Measurements from ENCODE around the gene RYR2. TPM values are rescaled to one million over a fixed set of nuclear protein-coding genes. Genes with fewer than 3 reads are reported as not detected.

RYR2 gene
- total and polyA plus RNA-seq, 4 donors: 0.43 to 11.6 (median 2.0) TPM

- peaks cover 0 to 2% (median 0%) of the 10 kb centered on the region in 4 donors for H3K9me3 ChIP-seq (ENCODE audit: control insufficient read depth in 4 of 4, insufficient read depth in 3 of 4, low read length in 3 of 4)
- H3K36me3 ChIP-seq (ENCODE audit: control insufficient read depth in 4 of 4, insufficient read depth in 4 of 4, low read length in 4 of 4): no peaks in the 10 kb centered on the region
- H3K4me1 ChIP-seq (ENCODE audit: control insufficient read depth in 5 of 5, insufficient read depth in 5 of 5, low read length in 5 of 5): peaks cover 0 to 5% (median 3%) of the 10 kb centered on the region in 5 donors
- H3K27ac ChIP-seq (ENCODE audit: low read depth in 1 of 2, low read length in 1 of 2): peak overlapping the region in 1 of 2 donors; percentile 7
- no peak overlapping the region for H3K9ac ChIP-seq (ENCODE audit: insufficient read depth in 1 of 2, low read length in 2 of 2)
- 74 to 85% methylated on average over 13 of the region's 13 CpGs for WGBS, 2 donors
- no peaks in the 10 kb centered on the region for H3K27me3 ChIP-seq (ENCODE audit: control insufficient read depth in 3 of 3, insufficient read depth in 3 of 3, low read length in 2 of 3)
- no peak for TF ChIP-seq CTCF (IDR thresholded peaks at IDR 0.05; ENCODE audit: control extremely low read depth, extremely low read depth)
- ATAC-seq (ENCODE audit: insufficient read depth, low FRiP score): no peak
- H3K4me3 ChIP-seq: no peak overlapping the region
- peak in 1 of 3 donors; percentile 12 for DNase-seq
These were observed 184.4 kb downstream of the RYR2 start for GRCh38 chr1:237226177-237226944.

GRCh38 chr1:237227476-237227875 lies 185.5 kb downstream of the RYR2 start:
- TF ChIP-seq CTCF (IDR thresholded peaks at IDR 0.05; ENCODE audit: control extremely low read depth, extremely low read depth): no peak
- no peak overlapping the region for H3K9ac ChIP-seq (ENCODE audit: insufficient read depth in 1 of 2, low read length in 2 of 2)
- 85 to 92% methylated on average over 4 of the region's 4 CpGs for WGBS, 2 donors
- H3K4me3 ChIP-seq: no peak overlapping the region
- peaks cover 0 to 9% (median 3%) of the 10 kb centered on the region in 5 donors for H3K4me1 ChIP-seq (ENCODE audit: control insufficient read depth in 5 of 5, insufficient read depth in 5 of 5, low read length in 5 of 5)
- DNase-seq (no peak), ATAC-seq (ENCODE audit: insufficient read depth, low FRiP score) (no peak)
- H3K9me3 ChIP-seq (ENCODE audit: control insufficient read depth in 4 of 4, insufficient read depth in 3 of 4, low read length in 3 of 4): peaks cover 0 to 2% (median 0%) of the 10 kb centered on the region in 4 donors
- H3K27me3 ChIP-seq (ENCODE audit: control insufficient read depth in 3 of 3, insufficient read depth in 3 of 3, low read length in 2 of 3): no peaks in the 10 kb centered on the region
- H3K27ac ChIP-seq (ENCODE audit: low read depth in 1 of 2, low read length in 1 of 2): no peak overlapping the region
- no peaks in the 10 kb centered on the region for H3K36me3 ChIP-seq (ENCODE audit: control insufficient read depth in 4 of 4, insufficient read depth in 4 of 4, low read length in 4 of 4)

- no peak for TF ChIP-seq CTCF (IDR thresholded peaks at IDR 0.05; ENCODE audit: control extremely low read depth, extremely low read depth)
These were observed 186.4 kb downstream of the RYR2 start for GRCh38 chr1:237228421-237228820.

More at GRCh38 chr1:237228421-237228820, 186.4 kb downstream of the RYR2 start:
- no peak overlapping the region for H3K4me3 ChIP-seq
- DNase-seq: no peak
- H3K36me3 ChIP-seq (ENCODE audit: control insufficient read depth in 4 of 4, insufficient read depth in 4 of 4, low read length in 4 of 4): no peaks in the 10 kb centered on the region
- peaks cover 0 to 2% (median 0%) of the 10 kb centered on the region in 4 donors for H3K9me3 ChIP-seq (ENCODE audit: control insufficient read depth in 4 of 4, insufficient read depth in 3 of 4, low read length in 3 of 4)
- no peak overlapping the region for H3K27ac ChIP-seq (ENCODE audit: low read depth in 1 of 2, low read length in 1 of 2)
- H3K9ac ChIP-seq (ENCODE audit: insufficient read depth in 1 of 2, low read length in 2 of 2): no peak overlapping the region
- H3K27me3 ChIP-seq (ENCODE audit: control insufficient read depth in 3 of 3, insufficient read depth in 3 of 3, low read length in 2 of 3): no peaks in the 10 kb centered on the region
- 83 to 85% methylated on average over 3 of the region's 3 CpGs for WGBS, 2 donors
- peaks cover 0 to 15% (median 3%) of the 10 kb centered on the region in 5 donors for H3K4me1 ChIP-seq (ENCODE audit: control insufficient read depth in 5 of 5, insufficient read depth in 5 of 5, low read length in 5 of 5)
- no peak for ATAC-seq (ENCODE audit: insufficient read depth, low FRiP score)
